ENCODE results near the gene SEC16A. TPM values are rescaled to one million over a fixed set of nuclear protein-coding genes. Genes with fewer than 3 reads are reported as not detected.

The SEC16A gene
- total RNA-seq, 1 donor from 2014 or later = 66.5 TPM

DNA sequence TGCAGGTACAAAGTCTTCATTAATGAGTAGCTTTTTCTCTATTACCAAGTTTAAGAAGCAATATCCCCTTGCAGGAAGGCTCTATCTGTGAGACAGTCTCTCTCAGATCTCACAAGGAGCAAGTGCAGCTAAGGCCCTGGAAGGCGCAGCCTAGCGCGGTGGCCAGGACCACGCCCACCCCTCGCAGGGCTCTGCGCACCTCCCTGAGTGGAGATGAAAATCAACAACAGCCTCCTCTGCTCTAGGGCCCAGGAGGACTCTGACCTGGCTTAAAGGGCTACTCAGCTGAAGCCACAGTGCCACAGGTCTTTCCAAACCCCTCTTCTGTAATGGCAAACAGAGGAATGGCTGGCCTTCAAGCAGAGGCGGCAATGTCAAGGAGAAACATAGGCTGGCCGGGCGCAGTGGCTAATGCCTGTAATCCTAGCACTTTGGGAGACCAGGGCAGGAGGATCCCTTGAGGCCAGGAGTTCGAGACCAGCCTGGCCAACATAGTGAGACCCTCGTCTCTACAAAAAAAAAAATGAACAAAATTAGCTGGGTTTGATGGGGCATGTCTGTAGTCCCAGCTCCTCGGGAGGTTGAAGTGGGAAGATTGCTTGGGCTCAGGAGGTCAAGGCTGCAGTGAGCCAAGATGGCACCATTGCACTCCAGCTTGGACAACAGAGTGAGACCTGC lies 11.9 kb downstream of the SEC16A start:
- Histone ChIP-seq H3K4me3 (no peak overlapping the region), H3K36me3 (peaks cover 100% of the 10 kb centered on the region), H3K9me3 (no peaks in the 10 kb centered on the region), H3K4me1 (no peaks in the 10 kb centered on the region), H3K27me3 (ENCODE audit: low read depth) (no peaks in the 10 kb centered on the region), H3K27ac (no peak overlapping the region)
- DNase-seq (no peak), ATAC-seq (no peak)
- intact Hi-C loops (cut with DNase I) = no loop called here
- TF ChIP-seq, protein P1, sequence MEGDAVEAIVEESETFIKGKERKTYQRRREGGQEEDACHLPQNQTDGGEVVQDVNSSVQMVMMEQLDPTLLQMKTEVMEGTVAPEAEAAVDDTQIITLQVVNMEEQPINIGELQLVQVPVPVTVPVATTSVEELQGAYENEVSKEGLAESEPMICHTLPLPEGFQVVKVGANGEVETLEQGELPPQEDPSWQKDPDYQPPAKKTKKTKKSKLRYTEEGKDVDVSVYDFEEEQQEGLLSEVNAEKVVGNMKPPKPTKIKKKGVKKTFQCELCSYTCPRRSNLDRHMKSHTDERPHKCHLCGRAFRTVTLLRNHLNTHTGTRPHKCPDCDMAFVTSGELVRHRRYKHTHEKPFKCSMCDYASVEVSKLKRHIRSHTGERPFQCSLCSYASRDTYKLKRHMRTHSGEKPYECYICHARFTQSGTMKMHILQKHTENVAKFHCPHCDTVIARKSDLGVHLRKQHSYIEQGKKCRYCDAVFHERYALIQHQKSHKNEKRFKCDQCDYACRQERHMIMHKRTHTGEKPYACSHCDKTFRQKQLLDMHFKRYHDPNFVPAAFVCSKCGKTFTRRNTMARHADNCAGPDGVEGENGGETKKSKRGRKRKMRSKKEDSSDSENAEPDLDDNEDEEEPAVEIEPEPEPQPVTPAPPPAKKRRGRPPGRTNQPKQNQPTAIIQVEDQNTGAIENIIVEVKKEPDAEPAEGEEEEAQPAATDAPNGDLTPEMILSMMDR (IDR thresholded peaks at IDR 0.05) = no peak

DNA sequence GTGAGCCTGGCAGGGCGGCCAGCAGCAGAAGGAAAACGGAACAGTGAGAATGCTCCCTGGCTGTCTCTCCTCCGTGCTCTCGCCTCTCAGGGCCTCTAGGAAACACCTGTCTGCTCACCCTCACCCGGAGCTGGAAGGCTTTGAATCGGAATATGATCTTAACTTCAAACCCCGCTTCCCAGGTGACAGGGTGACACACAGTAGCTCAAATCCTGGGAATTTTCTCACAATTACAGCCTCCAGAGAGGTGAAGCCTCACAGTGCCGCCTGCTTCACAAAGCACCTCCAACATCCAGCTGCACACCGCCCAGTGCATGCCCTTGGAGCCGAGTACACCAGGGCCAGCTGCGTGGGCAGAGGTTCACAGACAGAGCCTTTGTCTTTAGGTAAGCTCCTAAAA lies 12.5 kb downstream of the SEC16A start:
- H3K27me3 ChIP-seq (ENCODE audit: low read depth) = no peaks in the 10 kb centered on the region
- H3K27ac ChIP-seq = no peak overlapping the region
- no peak overlapping the region for H3K4me3 ChIP-seq
- TF ChIP-seq, protein P1 (IDR thresholded peaks at IDR 0.05) = no peak
- intact Hi-C loops (cut with DNase I) = no loop called here
- DNase-seq (no peak), ATAC-seq (no peak)
- no peaks in the 10 kb centered on the region for H3K4me1 ChIP-seq
- peaks cover 100% of the 10 kb centered on the region for H3K36me3 ChIP-seq
- H3K9me3 ChIP-seq = no peaks in the 10 kb centered on the region

DNA sequence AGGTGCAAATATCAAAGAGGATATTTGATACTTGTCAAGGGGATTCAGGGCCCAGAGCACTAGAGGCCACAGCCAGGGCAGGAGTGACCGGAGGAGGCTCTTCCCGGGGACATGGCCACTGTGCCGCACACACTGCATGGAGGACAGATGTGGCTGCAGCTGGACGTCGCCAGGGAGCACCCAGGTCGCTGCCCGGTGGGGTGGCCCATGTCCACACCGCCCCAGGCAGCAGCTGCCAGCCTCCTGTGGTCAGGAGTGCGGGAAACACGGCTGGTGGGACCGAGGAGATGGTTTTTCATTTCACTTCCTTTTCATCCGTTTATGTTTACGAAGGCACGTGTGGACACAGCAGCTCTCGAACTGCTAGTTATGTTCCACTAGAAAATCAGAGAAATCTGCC lies 15.1 kb downstream of the SEC16A start:
- DNase-seq (no peak), ATAC-seq (no peak)
- Histone ChIP-seq H3K36me3 (peaks cover 100% of the 10 kb centered on the region), H3K27me3 (ENCODE audit: low read depth) (no peaks in the 10 kb centered on the region), H3K4me1 (no peaks in the 10 kb centered on the region), H3K4me3 (no peak overlapping the region), H3K9me3 (no peaks in the 10 kb centered on the region), H3K27ac (no peak overlapping the region)
- intact Hi-C loops (cut with DNase I) = no loop called here
- TF ChIP-seq, protein P1 (IDR thresholded peaks at IDR 0.05) = no peak

DNA sequence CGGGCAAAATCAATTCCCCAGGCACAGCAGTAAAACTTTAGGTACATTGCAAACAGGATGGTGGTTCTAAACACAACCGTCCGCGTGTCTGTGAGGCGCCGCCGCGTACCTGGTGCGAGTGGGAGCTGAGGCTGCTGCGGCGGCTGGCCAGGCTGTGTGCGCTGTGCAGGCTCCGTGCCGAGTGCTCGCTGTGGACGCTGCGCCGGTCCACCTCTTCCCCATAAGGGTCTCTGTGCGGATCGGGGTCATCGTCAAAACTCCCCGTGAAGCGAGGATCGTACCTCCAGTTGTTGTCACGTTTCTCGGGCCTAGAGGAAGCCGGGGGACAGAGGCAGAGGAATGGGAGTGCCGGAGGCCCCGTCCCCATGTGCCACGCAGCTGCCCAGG lies 16.7 kb downstream of the SEC16A start:
- H3K27me3 ChIP-seq (ENCODE audit: low read depth) = no peaks in the 10 kb centered on the region
- H3K9me3 ChIP-seq = no peaks in the 10 kb centered on the region
- H3K27ac ChIP-seq = no peak overlapping the region
- no peak for DNase-seq
- intact Hi-C loops (cut with DNase I) = no loop called here
- H3K4me3 ChIP-seq = no peak overlapping the region
- no peaks in the 10 kb centered on the region for H3K4me1 ChIP-seq
- TF ChIP-seq, protein P1 (IDR thresholded peaks at IDR 0.05) = no peak
- H3K36me3 ChIP-seq = peaks cover 100% of the 10 kb centered on the region
- no peak for ATAC-seq

DNA sequence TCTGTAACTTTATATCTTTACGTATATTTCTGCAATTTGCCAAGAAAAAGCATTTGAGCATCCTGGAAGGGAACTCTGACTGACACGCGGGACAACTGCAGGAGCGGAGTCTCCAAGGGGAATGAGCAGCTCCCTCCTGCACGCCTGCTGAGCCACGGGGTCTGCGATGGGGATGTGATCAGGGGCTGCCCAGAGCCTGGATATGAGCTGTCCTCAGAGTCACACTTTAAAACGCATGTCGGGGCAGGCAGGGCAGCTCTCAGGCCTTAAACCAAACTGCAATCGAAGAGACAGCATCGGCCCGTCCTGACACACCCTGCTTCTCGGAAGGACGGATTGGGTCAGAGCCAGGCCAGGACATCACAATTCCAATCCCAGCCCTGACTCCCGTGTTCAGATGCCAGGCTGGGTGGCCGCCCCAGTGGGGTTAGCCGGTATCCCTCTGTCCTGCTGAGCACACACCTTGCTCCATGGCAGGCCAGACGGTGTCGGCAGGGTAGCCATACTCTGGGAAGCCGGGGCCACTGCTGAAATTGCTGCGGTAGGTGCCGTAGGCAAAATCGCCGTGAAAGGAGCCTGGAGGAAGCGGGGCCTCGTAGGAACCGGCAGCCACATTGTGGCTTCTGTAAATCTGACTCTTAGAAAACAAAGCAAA lies 17.2 kb downstream of the SEC16A start:
- Histone ChIP-seq H3K36me3 (peaks cover 100% of the 10 kb centered on the region), H3K4me1 (no peaks in the 10 kb centered on the region), H3K27me3 (ENCODE audit: low read depth) (no peaks in the 10 kb centered on the region), H3K27ac (no peak overlapping the region), H3K9me3 (no peaks in the 10 kb centered on the region), H3K4me3 (no peak overlapping the region)
- ATAC-seq (no peak), DNase-seq (no peak)
- TF ChIP-seq, protein P1 (IDR thresholded peaks at IDR 0.05) = no peak
- intact Hi-C loops (cut with DNase I) = no loop called here
